Measurements from ENCODE around the gene IPP. TPM values are rescaled to one million over a fixed set of nuclear protein-coding genes. Genes with fewer than 3 reads are reported as not detected.

Gene IPP
- polyA plus RNA-seq, 1 of the 3 experiments (the other 2 are of a cell fraction): 3.2 TPM

DNA sequence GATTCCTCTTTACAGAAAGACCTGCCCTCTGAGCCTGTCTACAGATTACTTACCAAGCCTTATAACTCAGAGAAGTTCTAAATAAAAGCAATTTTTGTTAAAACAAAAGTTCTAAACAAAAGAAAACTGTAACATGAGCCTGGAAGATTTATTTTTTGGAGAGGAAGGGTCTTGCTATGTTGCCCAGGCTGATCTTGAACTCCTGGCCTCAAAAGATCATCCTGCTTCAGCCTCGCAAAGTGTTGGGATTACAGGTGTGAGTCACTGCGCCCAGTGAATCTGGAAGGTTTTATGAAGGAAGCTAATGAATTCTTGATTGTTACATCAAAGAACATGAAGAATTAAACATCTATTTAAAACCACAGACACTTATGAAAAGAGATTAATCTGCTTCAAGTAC, 91.2 kb downstream of the IPP start:
- TF ChIP-seq TCF12 (IDR thresholded peaks at IDR 0.05): no peak
- TF ChIP-seq FOSL2 (IDR thresholded peaks at IDR 0.05; ENCODE audit: borderline replicate concordance, low read depth): no peak
- no peak for TF ChIP-seq FOXJ3 (CRISPR knock-in tag; IDR thresholded peaks at IDR 0.05)
- TF ChIP-seq NRF1 (IDR thresholded peaks at IDR 0.05; ENCODE audit: low read depth, low read length): no peak
- no peak for TF ChIP-seq RCOR1 (IDR thresholded peaks at IDR 0.05; ENCODE audit: low read length)
- TF ChIP-seq, protein P1, sequence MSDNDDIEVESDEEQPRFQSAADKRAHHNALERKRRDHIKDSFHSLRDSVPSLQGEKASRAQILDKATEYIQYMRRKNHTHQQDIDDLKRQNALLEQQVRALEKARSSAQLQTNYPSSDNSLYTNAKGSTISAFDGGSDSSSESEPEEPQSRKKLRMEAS (IDR thresholded peaks at IDR 0.05; ENCODE audit: low read depth): no peak
- TF ChIP-seq, protein P2, sequence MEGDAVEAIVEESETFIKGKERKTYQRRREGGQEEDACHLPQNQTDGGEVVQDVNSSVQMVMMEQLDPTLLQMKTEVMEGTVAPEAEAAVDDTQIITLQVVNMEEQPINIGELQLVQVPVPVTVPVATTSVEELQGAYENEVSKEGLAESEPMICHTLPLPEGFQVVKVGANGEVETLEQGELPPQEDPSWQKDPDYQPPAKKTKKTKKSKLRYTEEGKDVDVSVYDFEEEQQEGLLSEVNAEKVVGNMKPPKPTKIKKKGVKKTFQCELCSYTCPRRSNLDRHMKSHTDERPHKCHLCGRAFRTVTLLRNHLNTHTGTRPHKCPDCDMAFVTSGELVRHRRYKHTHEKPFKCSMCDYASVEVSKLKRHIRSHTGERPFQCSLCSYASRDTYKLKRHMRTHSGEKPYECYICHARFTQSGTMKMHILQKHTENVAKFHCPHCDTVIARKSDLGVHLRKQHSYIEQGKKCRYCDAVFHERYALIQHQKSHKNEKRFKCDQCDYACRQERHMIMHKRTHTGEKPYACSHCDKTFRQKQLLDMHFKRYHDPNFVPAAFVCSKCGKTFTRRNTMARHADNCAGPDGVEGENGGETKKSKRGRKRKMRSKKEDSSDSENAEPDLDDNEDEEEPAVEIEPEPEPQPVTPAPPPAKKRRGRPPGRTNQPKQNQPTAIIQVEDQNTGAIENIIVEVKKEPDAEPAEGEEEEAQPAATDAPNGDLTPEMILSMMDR (IDR thresholded peaks at IDR 0.05): no peak
- TF ChIP-seq, protein P3, sequence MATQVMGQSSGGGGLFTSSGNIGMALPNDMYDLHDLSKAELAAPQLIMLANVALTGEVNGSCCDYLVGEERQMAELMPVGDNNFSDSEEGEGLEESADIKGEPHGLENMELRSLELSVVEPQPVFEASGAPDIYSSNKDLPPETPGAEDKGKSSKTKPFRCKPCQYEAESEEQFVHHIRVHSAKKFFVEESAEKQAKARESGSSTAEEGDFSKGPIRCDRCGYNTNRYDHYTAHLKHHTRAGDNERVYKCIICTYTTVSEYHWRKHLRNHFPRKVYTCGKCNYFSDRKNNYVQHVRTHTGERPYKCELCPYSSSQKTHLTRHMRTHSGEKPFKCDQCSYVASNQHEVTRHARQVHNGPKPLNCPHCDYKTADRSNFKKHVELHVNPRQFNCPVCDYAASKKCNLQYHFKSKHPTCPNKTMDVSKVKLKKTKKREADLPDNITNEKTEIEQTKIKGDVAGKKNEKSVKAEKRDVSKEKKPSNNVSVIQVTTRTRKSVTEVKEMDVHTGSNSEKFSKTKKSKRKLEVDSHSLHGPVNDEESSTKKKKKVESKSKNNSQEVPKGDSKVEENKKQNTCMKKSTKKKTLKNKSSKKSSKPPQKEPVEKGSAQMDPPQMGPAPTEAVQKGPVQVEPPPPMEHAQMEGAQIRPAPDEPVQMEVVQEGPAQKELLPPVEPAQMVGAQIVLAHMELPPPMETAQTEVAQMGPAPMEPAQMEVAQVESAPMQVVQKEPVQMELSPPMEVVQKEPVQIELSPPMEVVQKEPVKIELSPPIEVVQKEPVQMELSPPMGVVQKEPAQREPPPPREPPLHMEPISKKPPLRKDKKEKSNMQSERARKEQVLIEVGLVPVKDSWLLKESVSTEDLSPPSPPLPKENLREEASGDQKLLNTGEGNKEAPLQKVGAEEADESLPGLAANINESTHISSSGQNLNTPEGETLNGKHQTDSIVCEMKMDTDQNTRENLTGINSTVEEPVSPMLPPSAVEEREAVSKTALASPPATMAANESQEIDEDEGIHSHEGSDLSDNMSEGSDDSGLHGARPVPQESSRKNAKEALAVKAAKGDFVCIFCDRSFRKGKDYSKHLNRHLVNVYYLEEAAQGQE (IDR thresholded peaks at IDR 0.05; ENCODE audit: low read depth, low read length): no peak
- no peak for TF ChIP-seq TEAD4 (IDR thresholded peaks at IDR 0.05; ENCODE audit: borderline replicate concordance, insufficient read depth)
- TF ChIP-seq JUND (IDR thresholded peaks at IDR 0.05): no peak
- no peak overlapping the region for H3K27ac ChIP-seq (ENCODE audit: low read depth in 2 of 2, low read length in 1 of 2)
- POLR2A ChIA-PET: no interaction called here
- peaks cover 36 to 70% of the 10 kb centered on the region in 2 experiments for H3K36me3 ChIP-seq (replicated peaks in 1 of 2; ENCODE audit: control insufficient read depth in 1 of 2, insufficient read depth in 2 of 2, low read length in 1 of 2)
- no peak overlapping the region for H3K4me2 ChIP-seq
- no peaks in the 10 kb centered on the region for H3K9me3 ChIP-seq
- no peaks in the 10 kb centered on the region for H3K4me1 ChIP-seq (ENCODE audit: control insufficient read depth in 1 of 2, insufficient read depth in 2 of 2, low read depth in 1 of 2, low read length in 1 of 2)
- H3K27me3 ChIP-seq (ENCODE audit: insufficient read depth): no peaks in the 10 kb centered on the region
- WGBS (ENCODE audit: low lambda C conversion rate): 100% methylated on average over 2 of the region's 2 CpGs
- DNase-seq: no peak
- H2AFZ ChIP-seq (ENCODE audit: low read depth): no peak overlapping the region
- H3K79me2 ChIP-seq (ENCODE audit: insufficient read depth): peaks cover 76% of the 10 kb centered on the region
- no peak overlapping the region for H3K9ac ChIP-seq
- CTCF ChIA-PET: no interaction called here
- no peak overlapping the region for H3K4me3 ChIP-seq (ENCODE audit: low read depth in 2 of 2, low read length in 1 of 2)
- peaks cover 8% of the 10 kb centered on the region for H3F3A ChIP-seq (replicated peaks; ENCODE audit: insufficient read depth)
- H4K20me1 ChIP-seq (ENCODE audit: insufficient read depth): peaks cover 43% of the 10 kb centered on the region
- no peaks in the 10 kb centered on the region for H3K9me2 ChIP-seq

DNA sequence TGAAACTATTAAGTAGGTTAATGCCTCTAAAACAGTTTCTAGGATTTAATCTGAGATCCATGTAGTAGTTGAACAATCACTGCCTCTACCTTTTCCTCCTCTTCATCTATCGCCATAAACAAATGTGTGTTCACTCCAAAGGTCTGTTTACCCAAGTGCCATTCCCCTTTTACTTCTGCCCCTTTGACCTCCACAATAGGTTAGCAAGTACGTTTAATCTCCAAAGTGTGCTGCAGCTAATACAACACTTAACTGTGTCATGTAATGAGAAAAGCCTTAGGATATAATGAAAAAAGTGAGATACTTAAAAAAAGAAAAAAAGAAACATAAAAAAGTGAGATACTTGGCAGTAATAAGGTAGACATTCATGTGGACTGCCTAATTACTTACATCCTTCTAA, 92.3 kb downstream of the IPP start:
- POLR2A ChIA-PET: no interaction called here
- Histone ChIP-seq H3K4me2 (no peak overlapping the region), H3K4me3 (ENCODE audit: low read depth in 2 of 2, low read length in 1 of 2) (no peak overlapping the region), H4K20me1 (ENCODE audit: insufficient read depth) (peaks cover 32% of the 10 kb centered on the region), H3K27ac (ENCODE audit: low read depth in 2 of 2, low read length in 1 of 2) (no peak overlapping the region), H3K27me3 (ENCODE audit: insufficient read depth) (no peaks in the 10 kb centered on the region), H3K79me2 (ENCODE audit: insufficient read depth) (peaks cover 66% of the 10 kb centered on the region), H3K9me2 (no peaks in the 10 kb centered on the region), H3K9ac (no peak overlapping the region), H3K4me1 (ENCODE audit: control insufficient read depth in 1 of 2, insufficient read depth in 2 of 2, low read depth in 1 of 2, low read length in 1 of 2) (no peaks in the 10 kb centered on the region), H3K9me3 (no peaks in the 10 kb centered on the region), H3K36me3 (replicated peaks in 1 of 2; ENCODE audit: control insufficient read depth in 1 of 2, insufficient read depth in 2 of 2, low read length in 1 of 2) (peaks cover 40 to 78% of the 10 kb centered on the region in 2 experiments), H3F3A (replicated peaks; ENCODE audit: insufficient read depth) (peaks cover 10% of the 10 kb centered on the region), H2AFZ (ENCODE audit: low read depth) (no peak overlapping the region)
- 86% methylated on average over 2 of the region's 2 CpGs for WGBS (ENCODE audit: low lambda C conversion rate)
- DNase-seq: no peak
- CTCF ChIA-PET: interaction anchor here (1.0 kb wide), 1 partner anchor 20 kb away, joined by 3 read pairs; no protein-coding TSS in a partner anchor
- TF ChIP-seq, protein P2 (IDR thresholded peaks at IDR 0.05): no peak
- TF ChIP-seq, protein P4, sequence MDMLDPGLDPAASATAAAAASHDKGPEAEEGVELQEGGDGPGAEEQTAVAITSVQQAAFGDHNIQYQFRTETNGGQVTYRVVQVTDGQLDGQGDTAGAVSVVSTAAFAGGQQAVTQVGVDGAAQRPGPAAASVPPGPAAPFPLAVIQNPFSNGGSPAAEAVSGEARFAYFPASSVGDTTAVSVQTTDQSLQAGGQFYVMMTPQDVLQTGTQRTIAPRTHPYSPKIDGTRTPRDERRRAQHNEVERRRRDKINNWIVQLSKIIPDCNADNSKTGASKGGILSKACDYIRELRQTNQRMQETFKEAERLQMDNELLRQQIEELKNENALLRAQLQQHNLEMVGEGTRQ (IDR thresholded peaks at IDR 0.05; ENCODE audit: borderline replicate concordance, low read depth, low read length): no peak
- TF ChIP-seq TAF1 (IDR thresholded peaks at IDR 0.05; ENCODE audit: borderline replicate concordance, low read depth, low read length) (no peak), MEF2A (IDR thresholded peaks at IDR 0.05; ENCODE audit: borderline replicate concordance, low read depth) (no peak), JUND (IDR thresholded peaks at IDR 0.05) (no peak), RAD21 (IDR thresholded peaks at IDR 0.05; ENCODE audit: low read length) (no peak), MXI1 (IDR thresholded peaks at IDR 0.05; ENCODE audit: low read depth, low read length) (no peak), RCOR1 (IDR thresholded peaks at IDR 0.05; ENCODE audit: low read length) (no peak), ELF1 (IDR thresholded peaks at IDR 0.05) (no peak), GABPA (IDR thresholded peaks at IDR 0.05; ENCODE audit: low read depth) (no peak)
- TF ChIP-seq, protein P5, sequence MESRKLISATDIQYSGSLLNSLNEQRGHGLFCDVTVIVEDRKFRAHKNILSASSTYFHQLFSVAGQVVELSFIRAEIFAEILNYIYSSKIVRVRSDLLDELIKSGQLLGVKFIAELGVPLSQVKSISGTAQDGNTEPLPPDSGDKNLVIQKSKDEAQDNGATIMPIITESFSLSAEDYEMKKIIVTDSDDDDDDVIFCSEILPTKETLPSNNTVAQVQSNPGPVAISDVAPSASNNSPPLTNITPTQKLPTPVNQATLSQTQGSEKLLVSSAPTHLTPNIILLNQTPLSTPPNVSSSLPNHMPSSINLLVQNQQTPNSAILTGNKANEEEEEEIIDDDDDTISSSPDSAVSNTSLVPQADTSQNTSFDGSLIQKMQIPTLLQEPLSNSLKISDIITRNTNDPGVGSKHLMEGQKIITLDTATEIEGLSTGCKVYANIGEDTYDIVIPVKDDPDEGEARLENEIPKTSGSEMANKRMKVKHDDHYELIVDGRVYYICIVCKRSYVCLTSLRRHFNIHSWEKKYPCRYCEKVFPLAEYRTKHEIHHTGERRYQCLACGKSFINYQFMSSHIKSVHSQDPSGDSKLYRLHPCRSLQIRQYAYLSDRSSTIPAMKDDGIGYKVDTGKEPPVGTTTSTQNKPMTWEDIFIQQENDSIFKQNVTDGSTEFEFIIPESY (IDR thresholded peaks at IDR 0.05; ENCODE audit: borderline replicate concordance, low read depth): no peak
